ENCODE measurements around the gene MAP3K13.
"Not testable (repeated sequence)": the region's sequence is repeated elsewhere in the genome, so short reads cannot be mapped to it uniquely, and the experiment has no call there.

Gene MAP3K13

GRCh38 chr3:185400866-185401265 lies 37.9 kb downstream of the MAP3K13 start:
- H3K27me3 Mint-ChIP-seq (ENCODE audit: low read depth), result peaks cover 9% of the 10 kb centered on the region
- no peaks in the 10 kb centered on the region for H3K4me1 Mint-ChIP-seq (ENCODE audit: low read depth)
- no peak overlapping the region for H3K4me3 Mint-ChIP-seq
- no peaks in the 10 kb centered on the region for H3K36me3 Mint-ChIP-seq (ENCODE audit: low read depth)
- no peak overlapping the region for H3K27ac Mint-ChIP-seq
- no peaks in the 10 kb centered on the region for H3K9me3 Mint-ChIP-seq

GRCh38 chr3:185401319-185401955 lies 38.5 kb downstream of the MAP3K13 start:
- Mint-ChIP-seq H3K27ac (no peak overlapping the region), H3K27me3 (ENCODE audit: low read depth) (peaks cover 11% of the 10 kb centered on the region), H3K4me1 (ENCODE audit: low read depth) (no peaks in the 10 kb centered on the region), H3K36me3 (ENCODE audit: low read depth) (no peaks in the 10 kb centered on the region), H3K4me3 (no peak overlapping the region), H3K9me3 (no peaks in the 10 kb centered on the region)

DNA sequence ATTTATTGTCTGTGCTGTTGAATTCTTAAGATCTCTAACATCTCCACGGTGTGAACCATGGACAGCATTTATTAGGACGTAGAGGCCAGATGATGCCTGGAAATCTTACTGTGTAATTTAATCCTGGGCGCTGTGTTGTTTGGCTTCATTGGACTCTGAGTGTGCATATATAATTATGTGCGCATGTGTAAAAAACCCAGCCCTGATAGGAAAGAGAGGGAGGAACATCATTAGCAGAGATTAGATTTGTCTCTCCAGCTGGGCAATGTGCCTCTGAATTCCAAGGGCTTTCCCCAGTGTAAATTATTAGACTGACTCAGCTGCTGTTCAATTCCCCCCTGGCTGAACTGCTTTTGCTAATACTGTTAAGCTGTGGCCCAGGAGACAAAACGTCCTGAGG lies 39.6 kb downstream of the MAP3K13 start:
- Mint-ChIP-seq H3K27ac (no peak overlapping the region), H3K36me3 (ENCODE audit: low read depth) (no peaks in the 10 kb centered on the region), H3K27me3 (ENCODE audit: low read depth) (peaks cover 15% of the 10 kb centered on the region), H3K4me1 (ENCODE audit: low read depth) (no peaks in the 10 kb centered on the region), H3K9me3 (no peaks in the 10 kb centered on the region), H3K4me3 (no peak overlapping the region)

DNA sequence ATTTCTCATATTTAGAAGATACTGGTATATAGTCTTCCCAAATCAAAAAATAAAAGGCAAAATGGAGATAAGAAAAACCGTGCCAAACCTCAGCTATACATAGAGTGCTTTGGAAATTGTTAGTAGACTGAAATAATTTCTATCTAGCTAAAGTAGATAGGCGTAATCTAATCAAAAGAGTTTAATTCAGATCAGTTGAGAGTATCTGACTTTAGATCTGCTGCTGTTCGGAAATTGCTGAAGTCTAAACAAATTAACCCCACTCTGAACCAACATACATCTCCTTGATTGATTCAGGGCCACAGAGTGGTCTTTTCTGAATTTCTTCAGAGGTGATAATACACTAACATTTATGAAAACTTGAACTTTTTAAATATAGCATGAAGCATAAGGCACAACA lies 40.1 kb downstream of the MAP3K13 start:
- no peaks in the 10 kb centered on the region for H3K36me3 Mint-ChIP-seq (ENCODE audit: low read depth)
- peaks cover 15% of the 10 kb centered on the region for H3K27me3 Mint-ChIP-seq (ENCODE audit: low read depth)
- no peaks in the 10 kb centered on the region for H3K9me3 Mint-ChIP-seq
- H3K4me1 Mint-ChIP-seq (ENCODE audit: low read depth), result no peaks in the 10 kb centered on the region
- no peak overlapping the region for H3K27ac Mint-ChIP-seq
- H3K4me3 Mint-ChIP-seq, result no peak overlapping the region

GRCh38 chr3:185405243-185405642 lies 42.3 kb downstream of the MAP3K13 start:
- H3K27me3 Mint-ChIP-seq (ENCODE audit: low read depth), result peaks cover 15% of the 10 kb centered on the region
- H3K36me3 Mint-ChIP-seq (ENCODE audit: low read depth), result no peaks in the 10 kb centered on the region
- H3K27ac Mint-ChIP-seq, result no peak overlapping the region
- no peaks in the 10 kb centered on the region for H3K9me3 Mint-ChIP-seq
- no peaks in the 10 kb centered on the region for H3K4me1 Mint-ChIP-seq (ENCODE audit: low read depth)
- no peak overlapping the region for H3K4me3 Mint-ChIP-seq

DNA sequence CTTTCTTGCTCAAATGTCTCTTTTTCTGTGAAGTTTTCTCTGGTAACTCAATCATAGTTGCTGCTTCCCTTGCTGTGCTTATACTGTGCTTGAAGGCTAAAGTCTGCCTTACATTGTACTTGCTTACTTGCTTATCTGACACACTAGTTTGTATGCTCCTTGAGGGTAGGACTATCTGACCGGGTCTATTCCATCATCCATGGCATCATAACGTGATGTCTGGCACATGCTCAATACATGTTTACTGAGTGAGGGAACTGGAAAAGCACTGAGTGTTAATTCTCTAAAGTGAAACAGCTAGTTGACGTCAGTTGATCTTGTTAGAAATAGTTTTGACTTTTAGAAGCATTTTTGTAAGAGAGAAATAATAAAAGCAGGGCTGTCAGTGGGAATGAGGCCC lies 42.7 kb downstream of the MAP3K13 start:
- no peaks in the 10 kb centered on the region for H3K4me1 Mint-ChIP-seq (ENCODE audit: low read depth)
- H3K4me3 Mint-ChIP-seq, result no peak overlapping the region
- peaks cover 15% of the 10 kb centered on the region for H3K27me3 Mint-ChIP-seq (ENCODE audit: low read depth)
- no peak overlapping the region for H3K27ac Mint-ChIP-seq
- H3K9me3 Mint-ChIP-seq, result no peaks in the 10 kb centered on the region
- no peaks in the 10 kb centered on the region for H3K36me3 Mint-ChIP-seq (ENCODE audit: low read depth)

DNA sequence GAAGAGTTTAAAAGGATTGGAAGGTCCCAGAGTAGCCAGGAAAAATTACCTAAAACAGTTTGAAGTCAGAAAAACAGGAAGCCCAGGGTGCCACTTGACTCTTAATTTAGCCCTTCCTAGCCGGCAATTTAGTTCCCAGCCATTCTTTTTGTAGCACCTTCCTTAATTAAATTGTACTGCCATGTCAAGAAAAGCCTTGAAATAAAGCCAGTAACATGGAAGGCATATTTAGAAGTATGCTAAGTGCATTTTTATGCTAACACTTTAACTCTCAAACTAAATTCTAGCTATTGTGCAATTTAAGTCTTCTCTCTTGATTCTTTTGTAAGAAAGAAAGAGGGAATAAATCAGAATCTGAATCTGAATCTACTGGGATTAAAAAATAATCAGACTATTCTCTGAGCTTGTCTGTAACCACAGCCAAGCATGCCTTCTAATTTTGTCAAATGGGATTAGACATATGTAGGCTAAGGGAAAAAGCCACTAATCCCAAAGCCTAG lies 43.2 kb downstream of the MAP3K13 start:
- peaks cover 18% of the 10 kb centered on the region for H3K27me3 Mint-ChIP-seq (ENCODE audit: low read depth)

DNA sequence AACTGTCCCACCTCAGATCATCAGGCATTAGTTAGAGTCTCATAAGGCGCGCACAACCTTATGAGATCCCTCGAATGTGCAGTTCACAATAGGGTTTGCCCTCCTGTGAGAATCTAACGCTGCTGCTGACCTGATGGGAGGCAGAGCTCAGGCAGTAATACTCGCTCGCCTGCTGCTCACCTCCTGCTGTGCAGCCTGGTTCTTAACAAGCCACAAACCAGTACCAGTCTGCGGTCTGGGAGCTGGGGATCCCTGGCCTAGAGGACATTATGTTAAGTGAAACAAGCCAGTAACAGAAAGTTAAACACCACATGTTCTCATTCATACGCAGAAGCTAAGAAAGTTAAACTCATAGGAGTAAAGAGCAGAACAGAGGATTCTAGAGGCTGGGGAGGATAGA lies 47.0 kb downstream of the MAP3K13 start:
- Mint-ChIP-seq H3K36me3 (ENCODE audit: low read depth) (no peaks in the 10 kb centered on the region), H3K27ac (no peak overlapping the region), H3K27me3 (ENCODE audit: low read depth) (peaks cover 17% of the 10 kb centered on the region), H3K9me3 (no peaks in the 10 kb centered on the region), H3K4me3 (no peak overlapping the region), H3K4me1 (ENCODE audit: low read depth) (no peaks in the 10 kb centered on the region)

More for the DNA sequence above, 43.2 kb downstream of the MAP3K13 start:
- no peaks in the 10 kb centered on the region for H3K4me1 Mint-ChIP-seq (ENCODE audit: low read depth)
- H3K27ac Mint-ChIP-seq, result no peak overlapping the region
- H3K9me3 Mint-ChIP-seq, result no peaks in the 10 kb centered on the region
- no peak overlapping the region for H3K4me3 Mint-ChIP-seq
- H3K36me3 Mint-ChIP-seq (ENCODE audit: low read depth), result no peaks in the 10 kb centered on the region

DNA sequence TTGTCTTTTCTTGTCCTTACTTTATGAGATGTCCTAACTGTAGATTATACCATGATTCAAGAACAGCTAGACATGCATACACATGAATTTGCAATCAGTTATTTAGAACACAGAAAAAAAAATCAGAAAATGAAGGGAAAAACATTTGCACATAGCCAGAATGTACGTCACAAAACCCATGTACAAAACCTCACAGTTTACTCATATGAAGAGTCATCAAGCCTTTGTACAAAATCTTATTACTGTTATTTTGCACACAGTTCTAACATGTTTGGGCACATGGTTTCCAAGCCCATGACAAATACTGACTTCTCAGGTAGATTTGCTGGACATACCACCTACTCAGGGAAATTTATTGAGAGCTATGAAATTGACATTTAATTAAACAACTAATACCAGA lies 48.2 kb downstream of the MAP3K13 start:
- Mint-ChIP-seq H3K27me3 (ENCODE audit: low read depth) (peaks cover 10% of the 10 kb centered on the region), H3K4me3 (no peak overlapping the region), H3K9me3 (no peaks in the 10 kb centered on the region), H3K4me1 (ENCODE audit: low read depth) (no peaks in the 10 kb centered on the region), H3K36me3 (ENCODE audit: low read depth) (no peaks in the 10 kb centered on the region), H3K27ac (no peak overlapping the region)

GRCh38 chr3:185416513-185416912 lies 53.6 kb downstream of the MAP3K13 start:
- no peaks in the 10 kb centered on the region for H3K27me3 Mint-ChIP-seq (ENCODE audit: low read depth)
- no peaks in the 10 kb centered on the region for H3K36me3 Mint-ChIP-seq (ENCODE audit: low read depth)
- no peaks in the 10 kb centered on the region for H3K4me1 Mint-ChIP-seq (ENCODE audit: low read depth)
- H3K4me3 Mint-ChIP-seq, result no peak overlapping the region
- H3K27ac Mint-ChIP-seq, result no peak overlapping the region
- no peaks in the 10 kb centered on the region for H3K9me3 Mint-ChIP-seq

DNA sequence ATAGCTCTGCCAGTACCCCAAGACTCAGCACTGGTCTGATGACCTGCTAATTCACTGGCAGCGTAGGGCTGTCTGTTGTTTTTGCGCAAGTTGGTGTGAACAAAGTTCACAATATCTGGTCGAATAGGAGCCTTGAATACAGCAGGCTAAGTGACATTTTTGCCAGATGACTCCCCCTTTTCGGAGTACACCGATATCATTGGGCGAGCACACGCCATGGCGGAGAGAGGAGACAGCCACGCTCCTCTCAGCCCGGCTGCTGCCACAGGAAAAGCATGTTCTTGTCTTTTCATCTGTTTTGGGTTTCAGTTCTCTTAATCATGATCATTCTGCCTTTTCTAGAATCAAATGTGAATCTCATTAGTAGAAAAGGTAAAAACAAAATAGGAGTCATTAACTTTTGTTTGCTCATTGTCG lies 55.6 kb downstream of the MAP3K13 start:
- not testable (repeated sequence) for H3K4me1 Mint-ChIP-seq (ENCODE audit: low read depth)

GRCh38 chr3:185420762-185421161 lies 57.8 kb downstream of the MAP3K13 start:
- Mint-ChIP-seq H3K36me3 (ENCODE audit: low read depth) (no peaks in the 10 kb centered on the region), H3K27ac (no peak overlapping the region), H3K27me3 (ENCODE audit: low read depth) (peaks cover 7% of the 10 kb centered on the region), H3K4me3 (no peak overlapping the region), H3K9me3 (no peaks in the 10 kb centered on the region), H3K4me1 (ENCODE audit: low read depth) (no peaks in the 10 kb centered on the region)

More for the DNA sequence above, 55.6 kb downstream of the MAP3K13 start:
- not testable (repeated sequence) for H3K4me3 Mint-ChIP-seq; H3K27ac Mint-ChIP-seq; H3K27me3 Mint-ChIP-seq (ENCODE audit: low read depth); H3K36me3 Mint-ChIP-seq (ENCODE audit: low read depth); H3K9me3 Mint-ChIP-seq

- Mint-ChIP-seq H3K4me3 (no peak overlapping the region), H3K27me3 (ENCODE audit: low read depth) (peaks cover 9% of the 10 kb centered on the region), H3K9me3 (no peaks in the 10 kb centered on the region), H3K36me3 (ENCODE audit: low read depth) (no peaks in the 10 kb centered on the region), H3K27ac (no peak overlapping the region), H3K4me1 (ENCODE audit: low read depth) (no peaks in the 10 kb centered on the region)
Measured at GRCh38 chr3:185421577-185422232, 58.8 kb downstream of the MAP3K13 start.

- no peaks in the 10 kb centered on the region for H3K9me3 Mint-ChIP-seq
- no peaks in the 10 kb centered on the region for H3K36me3 Mint-ChIP-seq (ENCODE audit: low read depth)
- no peaks in the 10 kb centered on the region for H3K4me1 Mint-ChIP-seq (ENCODE audit: low read depth)
- H3K4me3 Mint-ChIP-seq, result no peak overlapping the region
- no peak overlapping the region for H3K27ac Mint-ChIP-seq
- H3K27me3 Mint-ChIP-seq (ENCODE audit: low read depth), result peaks cover 10% of the 10 kb centered on the region
Measured at GRCh38 chr3:185422677-185423076, 59.7 kb downstream of the MAP3K13 start.

DNA sequence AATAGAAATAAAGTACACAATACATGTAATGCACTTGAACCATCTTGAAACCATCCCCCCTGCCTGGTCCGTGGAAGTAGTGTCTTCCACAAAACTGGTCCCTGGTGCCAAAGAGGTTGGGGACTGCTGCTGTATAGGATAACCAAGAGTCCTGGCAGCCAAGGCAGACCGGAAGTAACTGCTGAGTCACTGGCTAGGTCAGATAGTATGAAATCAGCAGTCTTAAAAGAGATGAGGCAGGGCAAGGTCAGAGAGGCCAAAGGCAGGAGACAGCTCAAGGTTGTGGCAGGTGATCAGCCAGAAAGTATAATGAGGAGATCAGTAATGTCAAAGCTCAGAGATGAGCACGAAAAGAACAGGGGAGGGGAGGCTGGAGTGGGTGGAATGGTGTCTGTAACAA lies 60.2 kb downstream of the MAP3K13 start:
- Mint-ChIP-seq H3K27ac (no peak overlapping the region), H3K9me3 (no peaks in the 10 kb centered on the region), H3K36me3 (ENCODE audit: low read depth) (no peaks in the 10 kb centered on the region), H3K4me3 (no peak overlapping the region), H3K27me3 (ENCODE audit: low read depth) (peaks cover 10% of the 10 kb centered on the region), H3K4me1 (ENCODE audit: low read depth) (no peaks in the 10 kb centered on the region)

Data from T-helper 1 cell treated with Interleukin-12 subunit alpha and Interleukin-12 subunit beta and Interleukin-4 antibody, amounts not matched to agents 30 μg/mL and 1 μg/mL, for 36 hours (primary cell).